Head of caudate nucleus (tissue), 42 donors: ENCODE results near the gene MNAT1.
A peak's percentile ranks its signal among the peaks of the same experiment; 100 is the strongest.

Experiments
- DNase-seq, 42 donors: peaks; one replicate each; pipeline versions ENCODE4 v3.0.0 to v3.0.0-alpha.2; 2020 to 2021; ENCODE audit warnings: mixed read lengths in 7 of 42
- intact Hi-C: fragments of 100-400 bp; cut with DNase I; formaldehyde crosslinking; loops from one replicate; pipeline ENCODE4 v1.15.0; 2022

The MNAT1 gene

DNA sequence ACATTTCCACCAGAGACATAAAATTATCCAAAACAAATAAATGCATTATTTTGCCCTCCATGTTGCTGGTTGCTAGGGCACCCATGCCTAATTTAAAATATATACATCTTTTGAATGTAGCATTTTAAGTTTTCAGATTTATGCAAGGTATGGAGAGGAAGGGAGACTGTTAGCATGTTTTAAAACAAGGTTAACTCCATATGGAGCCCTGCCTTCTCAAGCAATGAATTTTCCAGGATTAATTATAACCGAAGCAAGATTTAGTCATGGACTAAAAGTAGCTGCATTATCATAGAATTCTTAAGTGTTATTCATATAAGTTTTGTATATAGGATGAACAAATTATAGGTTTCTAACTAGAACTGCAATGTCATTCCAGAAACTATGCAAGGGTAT, 209.1 kb downstream of the MNAT1 start:
- intact Hi-C loops = no loop called here
- DNase-seq = no peak

GRCh38 chr14:60944204-60944603, 209.6 kb downstream of the MNAT1 start:
- intact Hi-C loops = no loop called here
- no peak for DNase-seq

DNA sequence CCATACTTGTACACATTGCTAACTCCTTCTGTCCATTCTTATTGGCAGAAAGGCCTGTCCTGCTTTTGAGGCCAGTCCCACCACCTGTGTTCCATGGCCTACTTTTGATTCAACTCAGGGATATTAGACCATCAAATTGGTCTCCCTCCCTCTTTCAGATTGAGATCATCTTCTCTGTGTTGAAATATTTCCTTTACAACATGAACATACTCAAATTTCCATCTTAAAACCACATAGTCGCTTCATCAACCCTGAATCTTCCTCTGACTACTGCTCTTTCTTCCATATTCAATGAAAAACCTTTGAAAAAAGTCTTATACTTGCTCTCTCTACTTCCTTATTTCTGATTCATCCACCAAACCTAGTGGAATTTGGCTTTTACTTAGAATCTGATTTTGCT, 211.4 kb downstream of the MNAT1 start:
- no peak for DNase-seq
- intact Hi-C loops = no loop called here

- no peak for DNase-seq
- intact Hi-C loops = no loop called here
Measured at GRCh38 chr14:60946773-60947172, 212.2 kb downstream of the MNAT1 start.

GRCh38 chr14:60951776-60952435, 217.3 kb downstream of the MNAT1 start:
- intact Hi-C loops = no loop called here
- no peak for DNase-seq

GRCh38 chr14:60956202-60956601, 221.6 kb downstream of the MNAT1 start:
- no peak for DNase-seq
- intact Hi-C loops = no loop called here

DNA sequence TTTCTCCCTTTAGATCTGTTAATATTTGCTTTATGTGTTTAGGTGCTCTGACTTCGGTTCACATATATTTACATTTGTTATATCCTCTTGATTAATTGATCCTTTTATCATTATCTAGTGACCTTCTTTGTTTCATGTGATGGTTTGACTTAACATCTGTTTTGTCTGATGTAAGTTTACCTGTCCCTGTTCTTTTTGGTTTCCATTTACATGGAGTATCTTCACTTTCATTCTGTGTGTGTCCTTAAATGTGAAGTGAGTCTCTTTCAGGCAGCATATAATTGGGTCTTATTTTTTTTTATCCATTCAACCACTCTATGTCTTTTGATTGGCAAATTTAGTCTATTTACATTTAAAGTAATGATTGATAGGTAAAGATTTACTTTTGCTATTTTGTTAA, 222.1 kb downstream of the MNAT1 start:
- no peak for DNase-seq
- intact Hi-C loops = no loop called here

DNA sequence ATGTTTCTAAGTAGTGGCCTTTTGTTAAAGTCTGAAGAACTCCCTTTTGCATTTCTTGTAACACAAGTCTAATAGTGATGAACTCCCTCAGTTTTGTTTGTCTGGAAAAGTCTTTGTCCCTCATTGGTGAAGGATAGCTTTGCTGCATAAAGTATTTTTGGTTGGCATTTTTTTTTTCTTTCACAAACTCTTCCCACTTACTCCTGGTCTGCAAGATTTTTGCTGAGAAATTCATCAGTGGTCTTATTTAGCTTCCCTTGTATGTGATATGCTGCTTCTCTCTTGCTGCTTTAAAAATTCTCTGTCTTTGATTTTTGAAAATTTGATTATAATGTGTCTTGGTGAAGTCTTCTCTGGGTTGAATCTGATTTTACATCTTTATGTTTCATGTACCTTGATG, 223.6 kb downstream of the MNAT1 start:
- no peak for DNase-seq
- intact Hi-C loops = no loop called here

DNA sequence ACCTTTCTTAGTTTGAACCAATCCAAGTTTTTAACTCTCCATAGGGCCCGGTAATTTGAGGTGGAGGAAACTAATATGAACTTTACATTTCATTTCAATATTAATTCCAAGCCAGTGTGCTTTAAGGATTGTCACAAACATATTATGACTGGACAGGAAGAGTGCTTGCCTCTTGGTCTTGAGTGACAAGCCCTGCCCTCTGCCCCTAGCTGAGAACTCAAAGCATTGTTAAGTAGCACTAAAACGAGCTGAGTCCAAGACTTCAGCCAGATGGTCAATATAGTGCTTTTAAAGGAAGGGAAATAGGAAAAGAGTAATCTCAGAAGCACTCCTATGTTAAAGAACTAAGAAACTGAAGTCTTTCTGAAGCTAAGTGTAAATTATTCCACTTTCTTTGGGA, 229.2 kb downstream of the MNAT1 start:
- intact Hi-C loops = no loop called here
- no peak for DNase-seq

GRCh38 chr14:60964904-60965303, 230.3 kb downstream of the MNAT1 start:
- intact Hi-C loops = no loop called here
- DNase-seq = no peak

GRCh38 chr14:60965402-60965801, 230.8 kb downstream of the MNAT1 start:
- intact Hi-C loops = no loop called here
- no peak for DNase-seq

DNA sequence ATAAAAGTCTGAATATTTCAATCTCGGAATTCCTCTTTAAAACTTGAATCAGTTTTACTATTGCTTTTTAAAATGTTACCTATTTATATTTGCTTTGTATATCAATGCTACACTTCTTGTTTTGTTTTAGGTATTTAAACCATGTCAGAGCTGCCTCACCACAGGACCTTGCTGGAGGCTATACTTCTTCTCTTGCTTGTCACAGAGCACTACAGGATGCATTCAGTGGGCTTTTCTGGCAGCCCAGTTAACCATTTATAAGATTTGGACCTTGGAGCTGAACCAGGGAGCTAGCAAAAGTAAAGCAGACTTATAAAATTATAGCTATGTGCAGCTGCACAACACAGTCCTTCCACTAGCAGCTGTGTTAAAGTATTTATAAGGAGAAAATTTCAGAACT, 233.5 kb downstream of the MNAT1 start:
- no peak for DNase-seq
- intact Hi-C loops = no loop called here

DNA sequence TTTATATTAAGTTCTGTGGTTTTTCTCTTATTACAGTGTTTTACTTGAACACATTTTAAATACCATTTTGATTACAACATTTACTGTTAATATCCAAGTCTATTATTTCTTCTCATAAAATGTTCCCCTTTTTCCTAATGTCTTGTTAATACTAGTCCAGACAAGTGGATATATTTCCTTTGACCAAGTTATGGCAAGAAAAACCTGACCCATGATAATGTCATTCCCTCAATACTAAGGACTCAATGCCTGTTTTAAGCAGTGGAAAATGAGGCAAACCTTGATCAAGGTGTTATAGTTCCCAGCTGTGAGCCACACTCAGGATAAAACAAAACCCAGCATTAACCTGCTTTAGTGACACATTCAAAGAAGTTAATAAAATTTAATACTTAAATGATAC, 234.1 kb downstream of the MNAT1 start:
- intact Hi-C loops = no loop called here
- no peak for DNase-seq

DNA sequence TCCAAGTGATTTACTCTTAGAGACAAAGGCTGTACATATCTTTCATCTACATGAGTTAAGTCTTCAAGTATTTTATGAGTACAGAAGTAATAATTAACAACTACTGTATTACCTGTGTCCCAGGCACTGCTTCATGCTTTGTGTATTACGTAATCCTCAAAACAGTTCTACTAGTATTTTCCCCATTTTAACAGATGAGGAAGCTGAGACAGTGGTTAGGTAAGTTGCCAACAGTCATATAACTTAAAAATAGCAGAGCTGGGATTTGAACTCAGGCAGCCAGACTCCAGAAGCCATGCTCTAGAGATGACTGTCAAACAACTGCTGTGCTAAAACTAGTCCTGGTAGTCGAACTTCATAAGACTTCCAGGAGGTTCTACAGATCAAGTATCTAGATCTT, 235.6 kb downstream of the MNAT1 start:
- intact Hi-C loops = no loop called here
- DNase-seq = no peak

DNA sequence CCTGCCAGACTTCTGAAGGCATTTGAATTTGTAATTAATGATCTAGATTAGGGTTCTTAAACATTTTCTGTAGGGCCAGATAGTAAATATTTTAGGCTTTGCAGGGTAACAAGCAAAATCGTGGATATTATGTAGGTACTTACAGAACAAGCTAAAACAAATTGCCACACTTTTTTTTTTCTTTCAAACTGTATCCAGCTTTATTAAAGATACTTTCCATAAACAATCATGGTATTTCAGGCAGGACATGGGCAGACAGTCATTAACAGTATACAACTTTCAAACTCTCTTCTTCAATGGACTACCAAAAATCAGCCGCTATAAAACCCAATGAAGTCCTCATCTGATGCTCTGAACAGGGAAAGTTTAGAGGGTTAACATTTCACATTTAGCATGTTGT, 236.7 kb downstream of the MNAT1 start:
- intact Hi-C loops = no loop called here
- DNase-seq = no peak

DNA sequence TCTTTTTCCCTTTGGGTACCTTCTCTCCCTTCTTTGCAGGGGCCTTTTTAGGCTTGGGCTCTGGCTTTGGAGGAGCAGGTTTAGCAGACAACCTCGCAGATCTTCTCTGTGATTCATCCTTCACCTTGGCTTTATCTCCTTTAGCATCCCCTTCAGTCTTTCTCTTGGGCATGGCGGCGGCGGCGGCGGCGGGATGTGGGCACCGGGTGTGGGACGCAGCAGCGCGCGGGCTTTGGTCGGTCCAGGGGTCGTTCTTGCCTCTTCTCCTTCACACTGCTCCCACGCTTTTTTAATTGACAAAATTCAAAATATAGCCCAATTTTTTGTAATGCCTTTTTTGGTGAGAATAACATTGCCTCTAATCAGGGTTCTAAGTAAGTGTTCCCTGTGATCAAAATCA, 237.7 kb downstream of the MNAT1 start:
- DNase-seq = no peak

DNA sequence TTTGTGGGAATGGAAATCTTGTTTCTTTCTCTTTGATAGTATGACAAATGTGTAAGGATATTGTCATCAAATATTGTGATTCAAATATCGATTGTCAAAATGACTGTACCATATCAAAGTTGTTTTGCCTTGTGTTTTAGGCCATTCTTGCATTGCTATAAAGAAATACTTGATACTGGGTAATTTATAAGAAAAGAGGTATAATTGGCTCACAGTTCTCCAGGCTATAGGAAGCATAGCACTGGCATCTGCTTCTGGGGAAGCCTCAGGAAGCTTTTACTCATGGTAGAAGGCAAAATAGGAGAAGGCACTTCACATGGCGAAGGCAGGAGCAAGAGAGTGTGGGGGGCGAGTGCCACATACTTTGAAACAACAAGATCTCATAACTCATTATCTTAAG, 238.5 kb downstream of the MNAT1 start:
- no peak for DNase-seq
- intact Hi-C loops = no loop called here

More for the DNA sequence above, 237.7 kb downstream of the MNAT1 start:
- intact Hi-C loops = no loop called here

DNA sequence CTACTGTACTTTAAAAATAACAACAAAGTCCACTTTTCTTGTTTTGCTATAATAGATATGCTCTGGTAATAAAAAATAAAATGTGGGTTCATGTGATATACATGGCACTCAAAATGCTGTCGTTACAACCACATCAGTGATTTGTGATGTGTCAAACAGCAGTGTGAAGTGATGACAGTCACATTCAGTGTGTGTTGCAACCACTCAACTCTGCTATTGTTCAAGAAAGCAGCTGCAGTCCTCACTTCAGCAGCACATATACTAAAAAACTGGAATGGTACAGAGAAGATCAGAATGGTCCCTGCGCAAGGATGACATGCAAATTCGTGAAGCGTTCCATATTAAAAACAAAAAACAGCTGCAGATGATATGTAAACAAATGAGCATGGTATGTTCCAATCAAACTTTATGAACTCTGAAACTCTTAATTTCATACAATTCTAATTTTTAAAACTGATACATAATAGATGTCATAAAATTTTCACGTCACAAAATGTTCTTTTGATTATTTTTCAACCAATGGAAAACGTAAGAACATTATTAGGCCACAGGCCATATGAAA, 239.6 kb downstream of the MNAT1 start:
- DNase-seq = no peak
- intact Hi-C loops = no loop called here

GRCh38 chr14:60975551-60975950, 241.0 kb downstream of the MNAT1 start:
- intact Hi-C loops = no loop called here
- no peak for DNase-seq

DNA sequence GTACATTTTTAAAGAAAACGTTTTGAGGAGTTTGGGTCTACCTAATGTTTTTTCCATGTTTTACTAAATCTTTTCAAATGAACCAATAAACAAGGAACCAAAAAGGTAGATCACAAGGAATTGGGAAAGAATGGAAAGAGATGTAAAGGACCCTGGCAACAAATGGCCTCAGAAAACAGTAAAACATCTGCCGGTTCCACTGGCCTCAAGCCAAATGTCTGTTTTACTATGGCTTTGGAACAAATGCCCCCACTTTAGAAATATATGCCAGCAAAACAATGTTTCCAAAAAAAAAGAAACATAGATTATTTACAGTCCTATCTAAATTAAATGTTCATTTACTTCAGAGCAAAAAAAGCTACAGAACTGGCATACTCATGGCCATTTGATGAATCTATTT, 243.3 kb downstream of the MNAT1 start:
- intact Hi-C loops = no loop called here
- DNase-seq = no peak

- intact Hi-C loops = no loop called here
- peak; percentile 91 to 98 (median 96) for DNase-seq
Measured at GRCh38 chr14:60980811-60981632, 246.5 kb downstream of the MNAT1 start, which contains the start of the genes SLC38A6 and TRMT5. Gene SLC38A6 (plus strand): TSS chr14:60981245. CDS start chr14:60981278, 33 bp downstream. Gene TRMT5 (minus strand): TSS chr14:60981079. CDS start chr14:60980973, 106 bp downstream.
